Suprapubic skin (tissue), 4 donors: ENCODE results near the gene ANKRD34A.
A peak's percentile ranks its signal among the peaks of the same experiment; 100 is the strongest.

Source experiments
- CTCF ChIP-seq, 2 donors: fragments of 200-600 bp in 1 of 2; fragments of 450-650 bp in 1 of 2; sonication (generic) in 1 of 2; IDR thresholded peaks; one replicate each; pipeline ENCODE4 v1.5.1; 2016 to 2019; ENCODE audit warnings: antibody characterized with exemption in 2 of 2, mild to moderate bottlenecking in 1 of 2, moderate library complexity in 1 of 2
- EP300 ChIP-seq: sonication (generic); formaldehyde crosslinking; IDR thresholded peaks from one replicate; pipeline ENCODE4 v1.6.1; 2017; ENCODE audit warnings: antibody characterized with exemption
- POLR2A ChIP-seq, 2 donors: fragments of 450-650 bp; IDR thresholded peaks; one replicate each; pipeline ENCODE4 v1.6.1; 2017; ENCODE audit warnings: antibody characterized with exemption in 2 of 2, mild to moderate bottlenecking in 2 of 2, moderate library complexity in 2 of 2
- POLR2AphosphoS5 ChIP-seq, 3 donors: sonication (generic); formaldehyde crosslinking; IDR thresholded peaks; one replicate each; pipeline ENCODE4 v1.6.1; 2017; ENCODE audit warnings: antibody characterized with exemption in 3 of 3

GRCh38 chr1:145949219-145949618 is 15.2 kb downstream of the ANKRD34A start:
- TF ChIP-seq EP300 (peak; percentile 27), CTCF (IDR thresholded peaks at IDR 0.05) (no peak), POLR2A (IDR thresholded peaks at IDR 0.05) (no peak), POLR2AphosphoS5 (IDR thresholded peaks at IDR 0.05) (no peak)
